Gastrocnemius medialis (tissue), 4 donors: Measurements from ENCODE around the gene DBNL.

Experiments
- CTCF ChIP-seq, 5 experiments: fragments of 450-650 bp in 3 of 5; fragments of 200-600 bp in 2 of 5; sonication (generic) in 2 of 5; IDR thresholded peaks in 4 of 5; conservative IDR thresholded peaks in 1 of 5; 1 replicate in 4 of 5; 2 replicates in 1 of 5; pipeline ENCODE4 v1.5.1; 2016 to 2019; ENCODE audit warnings: antibody characterized with exemption in 5 of 5, mild to moderate bottlenecking in 3 of 5, moderate library complexity in 3 of 5
- POLR2A ChIP-seq, 2 donors: fragments of 450-650 bp; IDR thresholded peaks; one replicate each; pipeline ENCODE4 v1.6.1; 2017; ENCODE audit warnings: antibody characterized with exemption in 2 of 2, mild to moderate bottlenecking in 2 of 2, moderate library complexity in 2 of 2

DNA sequence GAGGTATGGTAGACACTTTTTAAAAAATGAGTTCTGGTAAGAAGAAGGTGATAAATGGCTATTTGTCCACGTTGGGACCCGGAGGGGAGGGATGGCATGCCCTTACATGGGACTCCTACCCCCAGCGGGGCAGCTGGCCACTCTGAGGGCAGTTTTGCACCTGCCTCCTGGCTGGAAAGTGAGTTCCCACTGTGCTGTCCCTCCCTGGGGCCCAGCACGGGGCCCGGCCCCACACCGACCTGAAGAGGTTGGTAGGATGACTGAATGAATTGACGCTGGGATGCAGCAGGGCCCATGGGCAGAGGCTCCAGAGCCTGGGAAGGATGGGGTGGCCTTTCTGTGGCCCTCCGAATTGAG, 59.0 kb downstream of the DBNL start:
- TF ChIP-seq CTCF (IDR thresholded peaks at IDR 0.05 in 4 of 5, conservative IDR thresholded peaks at IDR 0.05 in 1 of 5) (no peak), POLR2A (IDR thresholded peaks at IDR 0.05) (no peak)
